ENCODE data around the gene ZC2HC1C.
A peak's percentile ranks its signal among the peaks of the same experiment; 100 is the strongest.
"Not testable (repeated sequence)": the region's sequence is repeated elsewhere in the genome, so short reads cannot be mapped to it uniquely, and the experiment has no call there.

The ZC2HC1C gene

GRCh38 chr14:75098212-75098611, 28.8 kb downstream of the ZC2HC1C start:
- no peak for DNase-seq

DNA sequence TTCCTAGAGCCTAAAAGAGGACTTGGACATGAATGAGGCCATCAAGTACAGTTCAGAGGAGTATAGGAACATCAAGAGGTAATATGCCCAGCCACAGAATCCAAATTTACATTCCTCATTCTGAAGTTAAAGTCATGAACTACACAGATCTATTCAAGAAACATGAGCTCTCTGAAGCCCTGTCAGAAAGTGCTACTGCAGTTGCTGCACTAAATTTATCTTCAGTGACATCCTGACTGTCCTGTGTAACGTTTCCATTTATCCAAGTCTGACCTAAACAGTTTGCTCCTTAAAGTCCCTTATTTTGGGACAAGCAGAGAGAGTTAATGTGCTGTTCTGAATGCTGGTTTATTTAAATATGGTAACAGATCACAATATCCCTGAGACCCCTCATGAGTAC, 29.2 kb downstream of the ZC2HC1C start:
- DNase-seq = no peak

DNA sequence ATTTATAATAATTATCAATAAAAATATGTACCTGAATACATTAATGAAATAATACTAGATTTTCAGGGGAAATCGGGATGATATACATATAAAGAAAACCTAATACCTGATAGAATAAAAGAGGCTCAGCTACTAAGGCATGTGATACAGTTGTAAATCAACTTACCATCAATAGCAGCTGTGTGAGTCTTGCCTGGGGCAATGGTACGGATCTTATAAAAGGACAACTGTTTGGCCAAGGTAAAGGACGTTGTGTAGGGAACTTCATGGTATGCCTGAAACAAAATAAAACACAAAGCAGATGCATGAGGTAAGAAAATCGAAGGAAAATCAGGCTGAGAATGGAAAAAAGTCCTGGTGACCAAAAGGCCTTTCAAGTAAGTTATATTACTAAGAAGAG, 32.0 kb downstream of the ZC2HC1C start:
- no peak for DNase-seq

DNA sequence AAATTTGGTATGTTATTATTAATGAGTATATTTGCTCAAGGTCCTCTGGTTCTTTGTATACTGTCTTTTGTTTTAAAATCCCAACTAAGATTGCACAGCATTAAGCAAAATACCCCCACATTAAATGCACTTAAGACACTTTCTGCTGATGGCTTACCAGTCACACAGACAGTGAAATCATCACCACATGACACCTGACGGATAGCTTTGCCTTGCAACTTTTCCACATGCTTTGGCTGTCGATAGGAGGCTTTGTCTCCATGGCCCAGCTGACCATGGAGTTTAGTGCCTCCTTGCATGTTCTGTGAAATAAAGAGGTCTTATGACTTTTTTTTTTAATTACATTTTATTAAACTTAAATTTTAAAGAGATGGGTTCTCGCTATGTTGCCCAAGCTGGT, 37.7 kb downstream of the ZC2HC1C start:
- no peak for DNase-seq

DNA sequence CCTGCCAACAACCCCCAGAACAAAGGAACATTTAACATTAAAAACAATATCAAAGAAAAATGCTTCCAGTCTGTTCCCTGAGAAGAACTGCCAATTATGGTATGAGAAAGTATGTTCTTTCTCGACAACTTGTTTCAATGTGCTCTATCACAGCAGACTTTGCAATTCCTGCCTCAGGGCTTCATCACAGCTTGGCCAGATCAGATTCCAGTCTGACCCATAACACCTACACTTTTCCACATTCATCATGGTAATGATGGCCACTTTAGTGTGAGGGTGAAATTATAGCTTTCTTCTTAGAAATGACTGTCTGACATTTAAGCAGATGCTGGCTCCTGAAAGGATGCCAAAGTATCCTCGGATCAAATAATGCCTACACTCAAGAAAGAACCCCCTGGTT, 40.4 kb downstream of the ZC2HC1C start:
- DNase-seq = no peak

DNA sequence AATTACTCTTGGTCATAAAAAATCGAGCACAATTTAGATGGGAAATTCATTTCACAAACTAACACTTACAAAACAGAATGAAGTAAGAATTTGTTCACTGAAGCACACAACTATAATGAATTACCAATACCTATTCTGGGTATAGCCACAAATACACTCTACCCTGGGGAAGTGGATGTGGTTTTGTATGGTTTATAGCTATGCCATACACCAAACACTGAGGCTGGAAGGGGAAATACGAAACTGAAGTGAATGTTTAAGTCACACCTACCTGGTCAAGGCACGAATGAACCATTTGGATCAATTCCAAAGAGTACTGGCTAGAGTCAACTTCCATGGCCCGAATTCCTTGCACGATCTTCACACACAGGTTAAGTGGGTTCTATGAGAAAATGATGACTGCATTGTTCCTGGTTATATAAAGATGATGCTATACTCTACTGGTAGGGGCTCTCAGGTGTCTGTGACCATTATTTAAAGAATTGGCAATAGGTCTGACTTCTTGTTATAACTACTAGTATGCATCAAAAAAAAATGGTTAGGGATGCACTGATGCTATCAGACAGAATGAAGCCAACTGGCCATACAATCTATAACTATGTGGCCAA, 44.6 kb downstream of the ZC2HC1C start:
- no peak for DNase-seq

GRCh38 chr14:75119056-75119455, 49.6 kb downstream of the ZC2HC1C start:
- no peak for DNase-seq

DNA sequence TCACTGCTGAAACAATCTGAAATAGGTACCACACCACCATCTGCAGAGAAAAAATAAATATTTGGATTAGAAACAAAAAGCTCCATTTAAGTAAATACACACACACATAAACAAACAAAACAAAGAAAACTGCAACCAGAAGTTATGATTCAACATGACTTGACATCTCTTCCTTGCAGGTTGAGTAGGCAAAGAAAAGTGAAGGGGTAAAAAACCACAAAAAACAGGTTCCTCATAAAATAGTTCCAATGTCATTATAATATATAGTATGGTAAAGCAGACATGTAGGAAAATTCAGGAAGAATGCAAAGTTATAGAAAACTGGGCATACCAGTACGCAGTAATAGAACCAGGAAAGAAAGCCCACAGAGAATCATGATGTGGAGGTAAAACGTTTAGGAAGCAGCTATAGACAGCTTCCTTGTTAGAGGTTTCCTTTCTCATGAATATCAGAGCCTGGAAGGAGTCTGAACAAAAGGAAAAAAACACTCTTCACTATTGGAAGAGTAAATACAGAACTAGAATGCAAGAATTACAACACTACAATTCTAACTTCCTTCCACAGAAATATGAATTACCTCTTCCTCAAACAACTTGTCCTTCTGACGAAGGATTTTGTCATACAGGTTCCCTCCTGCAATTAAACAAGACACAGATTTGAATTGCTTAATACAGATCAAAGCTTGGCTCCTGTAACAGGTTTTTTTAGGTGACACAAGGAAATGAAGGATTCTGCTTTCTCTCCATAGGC, 51.3 kb downstream of the ZC2HC1C start:
- no peak for DNase-seq

DNA sequence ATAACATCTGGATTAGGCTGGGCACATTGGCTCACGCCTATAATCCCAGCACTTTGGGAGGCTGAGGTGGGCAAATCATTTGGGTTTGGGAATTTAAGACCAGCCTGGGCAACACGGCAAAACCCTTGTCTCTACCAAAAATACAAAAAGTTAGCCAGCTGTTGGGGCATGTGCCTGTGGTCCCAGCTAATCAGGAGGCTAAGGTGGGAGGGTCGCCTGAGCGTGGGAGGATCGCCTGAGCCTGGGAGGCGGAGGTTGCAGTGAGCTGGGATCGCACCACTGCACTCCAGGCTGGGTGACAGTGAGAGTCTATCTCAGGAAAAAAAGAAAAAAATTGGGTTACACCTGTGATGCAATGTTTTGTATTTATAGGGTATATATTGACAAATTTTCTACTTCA, 52.1 kb downstream of the ZC2HC1C start:
- DNase-seq = no peak

- DNase-seq = no peak
These were observed 54.5 kb downstream of the ZC2HC1C start for GRCh38 chr14:75123991-75124390.

DNA sequence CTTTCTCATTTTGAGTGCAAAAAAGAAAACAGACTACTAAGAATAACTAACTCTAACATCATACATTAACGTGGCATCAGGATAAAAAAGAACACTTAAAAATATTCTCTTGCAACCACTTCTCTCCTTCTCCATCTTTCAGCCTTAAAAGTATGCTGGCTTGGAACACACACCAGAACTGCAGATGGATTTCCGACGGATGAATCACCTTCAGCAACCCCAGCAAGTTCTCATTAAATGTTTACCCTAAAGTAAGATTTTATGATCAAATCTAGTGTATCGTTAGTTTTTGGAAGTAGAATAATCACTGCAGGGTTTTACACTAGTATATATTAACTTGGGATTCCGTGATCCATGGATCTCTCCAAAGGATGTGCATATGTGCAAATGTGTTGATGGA, 56.2 kb downstream of the ZC2HC1C start:
- no peak for DNase-seq

DNA sequence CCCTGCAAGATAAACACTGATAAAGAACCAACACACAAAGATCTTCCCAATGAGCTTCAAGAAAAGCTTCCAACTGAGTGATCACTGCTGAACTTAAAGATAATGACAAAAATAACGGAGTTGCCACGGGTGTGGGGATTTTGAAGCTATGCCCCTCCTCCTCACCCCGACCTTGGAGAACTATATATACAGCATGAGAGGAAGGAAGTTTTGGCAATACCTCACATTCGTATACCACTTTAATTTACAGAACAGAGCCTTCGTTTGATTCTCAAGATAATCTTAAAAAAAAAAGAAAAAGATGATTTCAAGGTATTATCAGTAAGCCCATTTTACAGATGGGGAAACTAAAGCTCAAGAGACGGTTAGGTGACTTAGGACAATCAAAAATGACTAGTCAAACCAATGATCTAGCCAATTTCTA, 56.7 kb downstream of the ZC2HC1C start:
- no peak for DNase-seq

- DNase-seq = peak; percentile 95
These were observed 57.4 kb downstream of the ZC2HC1C start, which contains the start of gene NEK9 for GRCh38 chr14:75126679-75127473. Gene NEK9, minus strand, starts transcription at chr14:75127048. Its CDS starts 127 bp downstream, at chr14:75126921.

GRCh38 chr14:75127474-75127820, 58.0 kb downstream of the ZC2HC1C start:
- DNase-seq = not testable (repeated sequence)

DNA sequence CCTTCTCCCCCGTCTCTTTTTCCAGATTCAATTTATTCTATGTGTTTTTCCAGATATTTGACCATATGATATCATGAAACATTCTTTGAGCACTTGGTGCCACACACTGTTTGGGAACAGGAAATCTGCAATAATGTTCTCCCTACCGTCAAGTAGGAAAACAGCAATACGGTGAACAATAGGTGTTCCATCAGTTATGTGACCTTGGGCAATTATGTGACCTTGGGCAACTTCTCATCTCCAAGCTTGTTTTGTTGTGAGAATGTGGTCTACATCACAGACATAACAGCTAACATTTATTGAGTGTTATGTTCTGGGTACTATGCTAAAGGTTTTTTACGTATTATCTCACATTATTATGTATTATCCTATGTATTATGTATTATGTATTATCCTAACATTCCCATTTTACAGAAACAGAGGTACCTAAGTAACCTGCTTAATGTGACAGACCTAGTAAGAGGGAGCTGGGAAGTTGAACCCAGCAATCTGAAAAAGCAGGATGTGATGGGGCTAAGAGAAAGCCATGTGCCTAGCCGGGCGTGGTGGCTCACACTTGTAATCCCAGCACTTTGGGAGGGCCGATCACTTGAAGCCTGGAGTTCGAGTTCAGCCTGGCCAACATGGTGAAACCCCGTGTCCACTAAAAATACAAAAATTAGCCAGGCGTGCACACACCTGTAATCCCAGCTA, 58.6 kb downstream of the ZC2HC1C start:
- DNase-seq = no peak

- no peak for DNase-seq
These were observed 59.2 kb downstream of the ZC2HC1C start for GRCh38 chr14:75128596-75128990.

Data from activated CD8-positive, alpha-beta memory T cell treated with anti-CD3 and anti-CD28 coated beads for 24 hours (primary cell).